ENCODE data around the gene CAD. TPM values are rescaled to one million over a fixed set of nuclear protein-coding genes. Genes with fewer than 3 reads are reported as not detected.

The CAD gene
- total and polyA plus RNA-seq, 4 donors: 6.3 to 23.2 (median 13.5) TPM

DNA sequence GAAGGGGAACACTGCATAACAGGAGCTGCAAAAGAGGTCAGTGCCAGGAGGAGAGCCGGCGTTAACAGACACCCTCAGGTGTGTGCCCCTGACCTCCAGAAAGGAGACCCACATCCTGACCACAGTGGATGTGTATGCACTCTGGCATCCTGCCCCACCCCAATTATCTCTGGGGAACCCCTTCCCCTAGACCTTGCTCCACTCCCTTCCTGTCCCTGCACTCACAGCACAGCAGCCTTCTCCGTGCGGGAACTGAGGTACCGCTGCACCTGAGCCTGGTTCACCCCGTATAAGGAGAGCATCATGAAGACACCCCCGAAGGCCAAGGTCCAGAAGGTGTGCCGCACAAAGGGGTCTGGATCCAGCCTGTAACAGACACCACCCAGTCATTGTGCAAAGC, 12.6 kb upstream of the CAD start:
- Histone ChIP-seq H3K36me3 (ENCODE audit: control insufficient read depth in 4 of 4, insufficient read depth in 3 of 4, low read depth in 1 of 4, low read length in 3 of 4) (peaks cover 9 to 83% (median 51%) of the 10 kb centered on the region in 4 donors), H3K9me3 (ENCODE audit: control insufficient read depth in 4 of 4, low read length in 3 of 4) (no peaks in the 10 kb centered on the region), H3K4me3 (ENCODE audit: low read depth in 1 of 3, low read length in 3 of 3) (no peak overlapping the region), H3K27ac (ENCODE audit: low read depth in 1 of 2, low read length in 2 of 2) (no peak overlapping the region), H3K9ac (ENCODE audit: low read depth in 1 of 2, low read length in 2 of 2) (no peak overlapping the region), H3K4me1 (ENCODE audit: control insufficient read depth in 4 of 4, insufficient read depth in 4 of 4, low read length in 3 of 4) (peaks cover 0 to 5% (median 0%) of the 10 kb centered on the region in 4 donors), H3K27me3 (ENCODE audit: control insufficient read depth in 4 of 4, insufficient read depth in 4 of 4, low read length in 3 of 4) (no peaks in the 10 kb centered on the region)
- WGBS: 97% methylated on average over 8 of the region's 8 CpGs
- DNase-seq (ENCODE audit: low spot score): no peak
- TF ChIP-seq RAD21 (IDR thresholded peaks at IDR 0.05): no peak
- TF ChIP-seq NR2F2 (IDR thresholded peaks at IDR 0.05): no peak
- no peak for TF ChIP-seq HNF4G (IDR thresholded peaks at IDR 0.05)
- TF ChIP-seq HNF4A (conservative IDR thresholded peaks at IDR 0.05): no peak
- no peak for TF ChIP-seq SP1 (IDR thresholded peaks at IDR 0.05)
- TF ChIP-seq GABPA (IDR thresholded peaks at IDR 0.05 in 1 of 2, conservative IDR thresholded peaks at IDR 0.05 in 1 of 2): no peak
- no peak for TF ChIP-seq REST (IDR thresholded peaks at IDR 0.05)
- TF ChIP-seq, protein P1, sequence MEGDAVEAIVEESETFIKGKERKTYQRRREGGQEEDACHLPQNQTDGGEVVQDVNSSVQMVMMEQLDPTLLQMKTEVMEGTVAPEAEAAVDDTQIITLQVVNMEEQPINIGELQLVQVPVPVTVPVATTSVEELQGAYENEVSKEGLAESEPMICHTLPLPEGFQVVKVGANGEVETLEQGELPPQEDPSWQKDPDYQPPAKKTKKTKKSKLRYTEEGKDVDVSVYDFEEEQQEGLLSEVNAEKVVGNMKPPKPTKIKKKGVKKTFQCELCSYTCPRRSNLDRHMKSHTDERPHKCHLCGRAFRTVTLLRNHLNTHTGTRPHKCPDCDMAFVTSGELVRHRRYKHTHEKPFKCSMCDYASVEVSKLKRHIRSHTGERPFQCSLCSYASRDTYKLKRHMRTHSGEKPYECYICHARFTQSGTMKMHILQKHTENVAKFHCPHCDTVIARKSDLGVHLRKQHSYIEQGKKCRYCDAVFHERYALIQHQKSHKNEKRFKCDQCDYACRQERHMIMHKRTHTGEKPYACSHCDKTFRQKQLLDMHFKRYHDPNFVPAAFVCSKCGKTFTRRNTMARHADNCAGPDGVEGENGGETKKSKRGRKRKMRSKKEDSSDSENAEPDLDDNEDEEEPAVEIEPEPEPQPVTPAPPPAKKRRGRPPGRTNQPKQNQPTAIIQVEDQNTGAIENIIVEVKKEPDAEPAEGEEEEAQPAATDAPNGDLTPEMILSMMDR (IDR thresholded peaks at IDR 0.05; ENCODE audit: low read depth, low read length, missing input control): no peak
- TF ChIP-seq, protein P2, sequence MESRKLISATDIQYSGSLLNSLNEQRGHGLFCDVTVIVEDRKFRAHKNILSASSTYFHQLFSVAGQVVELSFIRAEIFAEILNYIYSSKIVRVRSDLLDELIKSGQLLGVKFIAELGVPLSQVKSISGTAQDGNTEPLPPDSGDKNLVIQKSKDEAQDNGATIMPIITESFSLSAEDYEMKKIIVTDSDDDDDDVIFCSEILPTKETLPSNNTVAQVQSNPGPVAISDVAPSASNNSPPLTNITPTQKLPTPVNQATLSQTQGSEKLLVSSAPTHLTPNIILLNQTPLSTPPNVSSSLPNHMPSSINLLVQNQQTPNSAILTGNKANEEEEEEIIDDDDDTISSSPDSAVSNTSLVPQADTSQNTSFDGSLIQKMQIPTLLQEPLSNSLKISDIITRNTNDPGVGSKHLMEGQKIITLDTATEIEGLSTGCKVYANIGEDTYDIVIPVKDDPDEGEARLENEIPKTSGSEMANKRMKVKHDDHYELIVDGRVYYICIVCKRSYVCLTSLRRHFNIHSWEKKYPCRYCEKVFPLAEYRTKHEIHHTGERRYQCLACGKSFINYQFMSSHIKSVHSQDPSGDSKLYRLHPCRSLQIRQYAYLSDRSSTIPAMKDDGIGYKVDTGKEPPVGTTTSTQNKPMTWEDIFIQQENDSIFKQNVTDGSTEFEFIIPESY (IDR thresholded peaks at IDR 0.05): no peak
- no peak for TF ChIP-seq YY1 (IDR thresholded peaks at IDR 0.05)
- TF ChIP-seq JUND (IDR thresholded peaks at IDR 0.05): no peak
- no peak for TF ChIP-seq FOXA2 (IDR thresholded peaks at IDR 0.05)

GRCh38 chr2:27205206-27205605, 12.0 kb upstream of the CAD start:
- Histone ChIP-seq H3K36me3 (ENCODE audit: control insufficient read depth in 4 of 4, insufficient read depth in 3 of 4, low read depth in 1 of 4, low read length in 3 of 4) (peaks cover 9 to 77% (median 47%) of the 10 kb centered on the region in 4 donors), H3K27me3 (ENCODE audit: control insufficient read depth in 4 of 4, insufficient read depth in 4 of 4, low read length in 3 of 4) (no peaks in the 10 kb centered on the region), H3K9ac (ENCODE audit: low read depth in 1 of 2, low read length in 2 of 2) (no peak overlapping the region), H3K4me3 (ENCODE audit: low read depth in 1 of 3, low read length in 3 of 3) (no peak overlapping the region), H3K4me1 (ENCODE audit: control insufficient read depth in 4 of 4, insufficient read depth in 4 of 4, low read length in 3 of 4) (peaks cover 0 to 5% (median 0%) of the 10 kb centered on the region in 4 donors), H3K9me3 (ENCODE audit: control insufficient read depth in 4 of 4, low read length in 3 of 4) (no peaks in the 10 kb centered on the region), H3K27ac (ENCODE audit: low read depth in 1 of 2, low read length in 2 of 2) (no peak overlapping the region)
- TF ChIP-seq TAF1 (conservative IDR thresholded peaks at IDR 0.05): no peak
- TF ChIP-seq EGR1 (IDR thresholded peaks at IDR 0.05; ENCODE audit: low read depth in 2 of 2): no peak
- no peak for TF ChIP-seq MAX (IDR thresholded peaks at IDR 0.05)
- TF ChIP-seq RAD21 (IDR thresholded peaks at IDR 0.05): no peak
- no peak for TF ChIP-seq FOXA1 (IDR thresholded peaks at IDR 0.05)
- no peak for DNase-seq (ENCODE audit: low spot score)
- WGBS: 92% methylated on average over 8 of the region's 8 CpGs

All from liver (tissue), 9 donors.